Measurements from ENCODE around the gene LPP. TPM values are rescaled to one million over a fixed set of nuclear protein-coding genes. Genes with fewer than 3 reads are reported as not detected.
A peak's percentile ranks its signal among the peaks of the same experiment; 100 is the strongest.

Gene LPP
- total and polyA plus RNA-seq, 4 donors: 7.2 to 50.3 (median 26.4) TPM

- no peaks in the 10 kb centered on the region for H3K4me1 ChIP-seq (ENCODE audit: control insufficient read depth, insufficient read depth, low read length)
- no peak overlapping the region for H3K27ac ChIP-seq (ENCODE audit: low read depth, low read length)
- no CpG with 5 or more reads among the region's 1 CpG for WGBS (ENCODE audit: insufficient coverage)
- no peak overlapping the region for H3K4me3 ChIP-seq (ENCODE audit: low read depth, low read length)
- H3K27me3 ChIP-seq (ENCODE audit: control insufficient read depth, insufficient read depth, low read length): no peaks in the 10 kb centered on the region
- H3K36me3 ChIP-seq (ENCODE audit: control insufficient read depth, insufficient read depth, low read length): no peaks in the 10 kb centered on the region
- DNase-seq (ENCODE audit: low read depth in 4 of 6, low spot score in 6 of 6): no peak
- no peaks in the 10 kb centered on the region for H3K9me3 ChIP-seq (ENCODE audit: control insufficient read depth, insufficient read depth, low read length)
Observed at GRCh38 chr3:188706176-188706575, 552.2 kb downstream of the LPP start.

DNA sequence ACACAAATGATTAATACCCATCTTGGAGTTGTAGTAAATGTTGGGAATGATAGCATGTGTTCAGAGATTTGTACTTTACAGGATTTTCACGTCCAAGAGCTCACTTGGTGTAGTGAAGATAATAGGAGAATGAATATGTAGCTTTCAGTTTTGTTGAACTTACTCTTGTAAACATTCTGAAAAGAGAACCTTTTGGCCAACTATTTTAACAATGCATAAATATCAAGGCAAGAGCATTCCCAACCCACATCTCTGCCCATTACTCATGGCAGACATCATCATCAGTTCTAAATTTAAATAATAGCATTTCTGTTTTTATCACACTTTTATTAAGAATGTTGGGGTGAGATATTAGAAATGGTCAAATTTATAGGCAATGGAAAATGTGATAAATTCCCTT is 552.6 kb downstream of the LPP start:
- no CpG with 5 or more reads among the region's 1 CpG for WGBS (ENCODE audit: insufficient coverage)
- H3K4me3 ChIP-seq (ENCODE audit: low read depth, low read length): no peak overlapping the region
- H3K4me1 ChIP-seq (ENCODE audit: control insufficient read depth, insufficient read depth, low read length): no peaks in the 10 kb centered on the region
- H3K27ac ChIP-seq (ENCODE audit: low read depth, low read length): no peak overlapping the region
- no peaks in the 10 kb centered on the region for H3K36me3 ChIP-seq (ENCODE audit: control insufficient read depth, insufficient read depth, low read length)
- no peaks in the 10 kb centered on the region for H3K9me3 ChIP-seq (ENCODE audit: control insufficient read depth, insufficient read depth, low read length)
- H3K27me3 ChIP-seq (ENCODE audit: control insufficient read depth, insufficient read depth, low read length): no peaks in the 10 kb centered on the region
- no peak for DNase-seq (ENCODE audit: low read depth in 4 of 6, low spot score in 6 of 6)

DNA sequence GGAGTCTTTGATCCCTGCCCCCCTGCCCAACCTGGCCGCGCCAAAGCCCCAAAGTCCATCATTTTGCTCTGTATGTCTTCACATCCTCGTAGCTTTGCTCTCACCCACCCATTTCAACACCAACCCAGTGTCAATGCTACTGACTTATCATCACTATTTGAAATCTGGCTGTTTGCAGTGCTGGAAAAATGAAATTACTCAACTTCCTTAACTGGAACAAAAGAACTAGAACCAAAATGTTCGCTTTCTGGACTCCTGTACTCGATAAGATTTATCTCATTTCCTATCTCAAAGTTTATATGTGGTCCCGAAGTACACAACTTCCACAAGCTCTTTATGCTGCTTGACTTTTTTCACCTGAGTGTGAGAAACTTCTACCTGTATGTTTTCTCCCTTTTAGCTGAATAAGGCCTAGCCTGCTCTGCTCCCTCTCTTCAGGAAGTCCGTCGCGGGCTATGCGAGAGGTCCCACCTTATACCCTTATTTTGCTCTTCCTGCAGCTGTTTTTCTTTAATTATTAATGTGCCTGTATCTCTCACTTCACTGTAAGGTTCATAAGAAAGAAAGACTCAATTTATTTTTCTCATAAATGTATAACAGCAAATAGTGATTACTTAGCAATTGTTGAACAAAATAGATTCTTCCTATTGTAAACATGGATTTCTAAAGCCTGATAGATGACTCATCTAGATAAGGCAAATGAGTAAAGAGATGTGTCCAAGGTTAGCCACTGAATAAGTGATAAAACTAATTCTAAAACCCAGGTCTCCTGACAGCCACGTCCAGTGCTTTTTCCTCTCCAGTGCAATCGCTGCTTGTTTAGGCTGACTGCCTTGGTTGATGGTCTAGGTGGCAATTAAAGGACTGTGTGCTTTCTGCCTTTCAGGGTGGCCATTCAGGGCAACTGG is 553.7 kb downstream of the LPP start:
- H3K4me1 ChIP-seq (ENCODE audit: control insufficient read depth, insufficient read depth, low read length): peaks cover 3% of the 10 kb centered on the region
- no peaks in the 10 kb centered on the region for H3K9me3 ChIP-seq (ENCODE audit: control insufficient read depth, insufficient read depth, low read length)
- no peaks in the 10 kb centered on the region for H3K27me3 ChIP-seq (ENCODE audit: control insufficient read depth, insufficient read depth, low read length)
- 98% methylated on average over 8 of the region's 12 CpGs for WGBS (ENCODE audit: insufficient coverage)
- H3K36me3 ChIP-seq (ENCODE audit: control insufficient read depth, insufficient read depth, low read length): no peaks in the 10 kb centered on the region
- no peak overlapping the region for H3K4me3 ChIP-seq (ENCODE audit: low read depth, low read length)
- H3K27ac ChIP-seq (ENCODE audit: low read depth, low read length): no peak overlapping the region
- DNase-seq (ENCODE audit: low read depth in 4 of 6, low spot score in 6 of 6): no peak

GRCh38 chr3:188711881-188712247 is 557.9 kb downstream of the LPP start:
- H3K27ac ChIP-seq (ENCODE audit: low read depth, low read length): peak overlapping the region; percentile 70

DNA sequence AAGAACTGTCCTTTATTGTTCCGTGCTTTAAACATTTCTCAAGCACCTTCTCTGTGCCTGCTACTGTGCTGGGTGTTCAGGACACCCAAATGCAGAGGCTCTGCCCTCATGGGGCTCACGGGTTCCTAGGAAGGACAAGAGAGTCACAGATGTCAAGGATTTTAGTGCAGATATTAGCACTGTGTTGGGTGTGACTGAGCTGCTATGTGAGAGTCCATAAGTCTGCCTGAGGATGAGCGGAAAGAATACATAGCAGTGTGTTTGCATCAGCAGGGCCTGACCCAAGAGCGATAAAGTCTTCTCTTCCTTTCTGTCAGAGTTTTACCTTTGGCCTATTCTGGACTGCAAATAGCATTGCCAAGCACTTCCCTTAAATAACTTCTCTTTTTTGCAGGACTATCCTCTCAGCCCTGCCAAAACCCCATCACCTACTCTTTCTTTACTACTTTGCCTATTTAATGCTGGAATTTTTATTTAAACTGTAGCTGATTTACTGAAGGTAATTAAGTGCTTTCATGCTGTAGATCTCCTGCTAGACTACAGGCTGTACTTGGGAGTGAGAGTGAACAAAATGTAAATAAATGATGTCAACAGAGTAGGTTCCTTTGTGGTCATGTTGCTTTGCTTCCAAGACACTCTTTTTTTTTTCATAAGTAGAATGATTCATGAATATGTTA is 558.4 kb downstream of the LPP start:
- no peaks in the 10 kb centered on the region for H3K27me3 ChIP-seq (ENCODE audit: control insufficient read depth, insufficient read depth, low read length)
- DNase-seq (ENCODE audit: low read depth in 4 of 6, low spot score in 6 of 6): peak in 2 of 6 donors; percentile 17 to 25
- H3K27ac ChIP-seq (ENCODE audit: low read depth, low read length): peak overlapping the region; percentile 70
- no peaks in the 10 kb centered on the region for H3K9me3 ChIP-seq (ENCODE audit: control insufficient read depth, insufficient read depth, low read length)
- WGBS (ENCODE audit: insufficient coverage): 58% methylated on average over 4 of the region's 4 CpGs
- no peak overlapping the region for H3K4me3 ChIP-seq (ENCODE audit: low read depth, low read length)
- H3K36me3 ChIP-seq (ENCODE audit: control insufficient read depth, insufficient read depth, low read length): no peaks in the 10 kb centered on the region
- H3K4me1 ChIP-seq (ENCODE audit: control insufficient read depth, insufficient read depth, low read length): peaks cover 3% of the 10 kb centered on the region

More at GRCh38 chr3:188711881-188712247, 557.9 kb downstream of the LPP start:
- Histone ChIP-seq H3K4me3 (ENCODE audit: low read depth, low read length) (no peak overlapping the region), H3K4me1 (ENCODE audit: control insufficient read depth, insufficient read depth, low read length) (peaks cover 3% of the 10 kb centered on the region), H3K27me3 (ENCODE audit: control insufficient read depth, insufficient read depth, low read length) (no peaks in the 10 kb centered on the region), H3K9me3 (ENCODE audit: control insufficient read depth, insufficient read depth, low read length) (no peaks in the 10 kb centered on the region), H3K36me3 (ENCODE audit: control insufficient read depth, insufficient read depth, low read length) (no peaks in the 10 kb centered on the region)
- DNase-seq (ENCODE audit: low read depth in 4 of 6, low spot score in 6 of 6): no peak
- WGBS (ENCODE audit: insufficient coverage): 85% methylated on average over 3 of the region's 3 CpGs

DNA sequence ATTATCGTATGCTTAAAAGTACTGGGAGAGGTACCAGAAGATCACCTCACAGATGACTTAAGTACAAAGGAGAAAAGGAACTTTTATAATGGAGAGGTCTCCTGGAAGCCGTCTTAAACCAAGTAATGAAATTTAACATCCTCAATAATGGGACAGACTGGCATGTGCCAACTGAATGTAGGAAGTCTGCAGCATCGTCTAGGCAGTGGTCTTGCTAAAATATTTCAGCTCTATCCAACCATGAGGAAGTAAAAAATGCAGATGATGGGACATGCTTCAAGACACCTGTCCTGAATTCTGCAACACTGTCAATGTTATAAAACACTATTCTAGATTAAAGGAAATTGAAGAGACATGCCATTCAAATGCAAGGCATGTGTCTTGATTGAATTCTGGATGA is 559.0 kb downstream of the LPP start:
- no peak overlapping the region for H3K4me3 ChIP-seq (ENCODE audit: low read depth, low read length)
- WGBS (ENCODE audit: insufficient coverage): no CpG with 5 or more reads among the region's 3 CpGs
- peaks cover 3% of the 10 kb centered on the region for H3K4me1 ChIP-seq (ENCODE audit: control insufficient read depth, insufficient read depth, low read length)
- no peak for DNase-seq (ENCODE audit: low read depth in 4 of 6, low spot score in 6 of 6)
- H3K27me3 ChIP-seq (ENCODE audit: control insufficient read depth, insufficient read depth, low read length): no peaks in the 10 kb centered on the region
- no peaks in the 10 kb centered on the region for H3K9me3 ChIP-seq (ENCODE audit: control insufficient read depth, insufficient read depth, low read length)
- H3K27ac ChIP-seq (ENCODE audit: low read depth, low read length): no peak overlapping the region
- H3K36me3 ChIP-seq (ENCODE audit: control insufficient read depth, insufficient read depth, low read length): no peaks in the 10 kb centered on the region

- Histone ChIP-seq H3K36me3 (ENCODE audit: control insufficient read depth, insufficient read depth, low read length) (no peaks in the 10 kb centered on the region), H3K4me1 (ENCODE audit: control insufficient read depth, insufficient read depth, low read length) (no peaks in the 10 kb centered on the region), H3K4me3 (ENCODE audit: low read depth, low read length) (no peak overlapping the region), H3K27ac (ENCODE audit: low read depth, low read length) (no peak overlapping the region), H3K27me3 (ENCODE audit: control insufficient read depth, insufficient read depth, low read length) (no peaks in the 10 kb centered on the region), H3K9me3 (ENCODE audit: control insufficient read depth, insufficient read depth, low read length) (no peaks in the 10 kb centered on the region)
- 100% methylated on average over 1 of the region's 1 CpG for WGBS (ENCODE audit: insufficient coverage)
- no peak for DNase-seq (ENCODE audit: low read depth in 4 of 6, low spot score in 6 of 6)
Observed at GRCh38 chr3:188719545-188719944, 565.6 kb downstream of the LPP start.

GRCh38 chr3:188720215-188720614 is 566.3 kb downstream of the LPP start:
- no CpG with 5 or more reads among the region's 3 CpGs for WGBS (ENCODE audit: insufficient coverage)
- H3K4me1 ChIP-seq (ENCODE audit: control insufficient read depth, insufficient read depth, low read length): no peaks in the 10 kb centered on the region

DNA sequence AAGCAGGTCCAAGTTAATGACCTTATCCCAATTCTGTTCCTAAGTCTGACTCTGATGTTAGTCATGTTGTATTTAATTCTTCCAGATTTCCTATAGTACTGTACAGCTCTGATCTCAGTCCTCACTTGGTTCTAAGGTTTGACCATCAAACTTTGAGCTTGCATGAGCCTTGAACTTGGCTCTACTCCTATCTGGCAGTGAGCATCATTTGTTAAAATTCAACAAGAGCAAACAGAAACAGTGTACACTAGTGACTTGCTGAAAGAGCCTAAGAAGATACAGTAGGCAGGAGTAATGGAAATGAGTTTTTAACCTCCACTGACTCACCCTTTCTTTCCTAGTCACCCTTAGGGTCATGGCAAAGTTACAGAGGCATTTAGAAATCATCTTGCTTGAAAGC is 566.7 kb downstream of the LPP start:
- H3K9me3 ChIP-seq (ENCODE audit: control insufficient read depth, insufficient read depth, low read length): no peaks in the 10 kb centered on the region
- no peak overlapping the region for H3K27ac ChIP-seq (ENCODE audit: low read depth, low read length)
- H3K4me1 ChIP-seq (ENCODE audit: control insufficient read depth, insufficient read depth, low read length): no peaks in the 10 kb centered on the region
- H3K4me3 ChIP-seq (ENCODE audit: low read depth, low read length): no peak overlapping the region
- no peak for DNase-seq (ENCODE audit: low read depth in 4 of 6, low spot score in 6 of 6)
- no peaks in the 10 kb centered on the region for H3K27me3 ChIP-seq (ENCODE audit: control insufficient read depth, insufficient read depth, low read length)
- H3K36me3 ChIP-seq (ENCODE audit: control insufficient read depth, insufficient read depth, low read length): no peaks in the 10 kb centered on the region

More at GRCh38 chr3:188720215-188720614, 566.3 kb downstream of the LPP start:
- Histone ChIP-seq H3K4me3 (ENCODE audit: low read depth, low read length) (no peak overlapping the region), H3K27me3 (ENCODE audit: control insufficient read depth, insufficient read depth, low read length) (no peaks in the 10 kb centered on the region), H3K9me3 (ENCODE audit: control insufficient read depth, insufficient read depth, low read length) (no peaks in the 10 kb centered on the region), H3K36me3 (ENCODE audit: control insufficient read depth, insufficient read depth, low read length) (no peaks in the 10 kb centered on the region), H3K27ac (ENCODE audit: low read depth, low read length) (no peak overlapping the region)
- DNase-seq (ENCODE audit: low read depth in 4 of 6, low spot score in 6 of 6): no peak

DNA sequence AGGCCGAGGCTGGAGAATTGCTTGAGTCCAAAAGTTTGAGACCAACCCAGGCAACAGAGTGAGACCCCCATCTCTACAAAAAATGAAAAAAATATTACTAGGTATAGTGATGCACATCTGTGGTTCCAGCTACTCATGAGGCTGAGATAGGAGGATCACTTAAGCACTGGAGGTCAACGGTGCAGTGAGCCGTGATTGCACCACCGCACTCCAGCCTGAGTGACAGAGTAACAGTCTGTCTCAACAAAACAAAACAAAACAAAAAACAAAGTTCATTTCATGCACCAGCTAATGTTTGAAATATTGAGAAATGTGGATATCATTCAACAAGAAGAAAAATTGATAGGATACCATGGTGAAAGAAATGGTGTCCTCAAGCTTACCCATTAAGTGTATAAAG is 567.4 kb downstream of the LPP start:
- H3K4me3 ChIP-seq (ENCODE audit: low read depth, low read length): no peak overlapping the region
- no peaks in the 10 kb centered on the region for H3K27me3 ChIP-seq (ENCODE audit: control insufficient read depth, insufficient read depth, low read length)
- no CpG with 5 or more reads among the region's 4 CpGs for WGBS (ENCODE audit: insufficient coverage)
- H3K27ac ChIP-seq (ENCODE audit: low read depth, low read length): no peak overlapping the region
- H3K4me1 ChIP-seq (ENCODE audit: control insufficient read depth, insufficient read depth, low read length): no peaks in the 10 kb centered on the region
- no peaks in the 10 kb centered on the region for H3K36me3 ChIP-seq (ENCODE audit: control insufficient read depth, insufficient read depth, low read length)
- no peaks in the 10 kb centered on the region for H3K9me3 ChIP-seq (ENCODE audit: control insufficient read depth, insufficient read depth, low read length)
- DNase-seq (ENCODE audit: low read depth in 4 of 6, low spot score in 6 of 6): no peak
